Thoracic aorta (tissue), 2 donors: ENCODE data around the gene GMPPA. TPM values are rescaled to one million over a fixed set of nuclear protein-coding genes. Genes with fewer than 3 reads are reported as not detected.

Experiments used
- ATAC-seq: fragments of 150-250 bp; one replicate; pipeline ENCODE4 v1.8.0; 2017; ENCODE audit warnings: low read depth; ENCODE audit not compliant: insufficient number of reproducible peaks, low FRiP score
- DNase-seq: peaks from one replicate; pipeline ENCODE4 v3.0.0-alpha.2; 2020; ENCODE audit warnings: low spot score
- H3K27ac ChIP-seq, 2 donors: fragments of 200-600 bp; sonication (generic); 1 replicate in 1 of 2; 2 replicates in 1 of 2; pipeline ENCODE4 v1.5.1; 2016; ENCODE audit warnings: mild to moderate bottlenecking in 2 of 2, moderate library complexity in 2 of 2
- H3K27me3 ChIP-seq: fragments of 200-600 bp; sonication (generic); replicated peaks from 2 replicates; pipeline ENCODE4 v1.6.0; 2016; ENCODE audit warnings: mild to moderate bottlenecking; ENCODE audit not compliant: insufficient read depth
- H3K36me3 ChIP-seq: fragments of 200-600 bp; sonication (generic); one replicate; pipeline ENCODE4 v1.5.1; 2016
- H3K4me1 ChIP-seq, 2 donors: fragments of 200-600 bp; sonication (generic); 1 replicate in 1 of 2; 2 replicates in 1 of 2; pipeline versions ENCODE4 v1.5.1 to v1.6.0; 2016; ENCODE audit warnings: low read depth in 2 of 2, mild to moderate bottlenecking in 1 of 2; ENCODE audit not compliant: control insufficient read depth in 1 of 2
- H3K4me3 ChIP-seq: fragments of 200-600 bp; sonication (generic); 2 replicates; pipeline ENCODE4 v1.5.1; 2016; ENCODE audit warnings: mild to moderate bottlenecking
- H3K9me3 ChIP-seq: fragments of 200-600 bp; sonication (generic); 2 replicates; pipeline ENCODE4 v1.5.1; 2016
- CTCF ChIP-seq: fragments of 200-600 bp; sonication (generic); IDR thresholded peaks from one replicate; pipeline ENCODE4 v1.5.1; 2019; ENCODE audit warnings: antibody characterized with exemption
- total RNA-seq, 2 donors: library from RNA; depleted of rRNA; stranded (reverse); fragments of >200 nt; gene quantifications; one replicate each; pipeline versions ENCODE4 v1.1.0 to v1.2.3, GENCODE V29; 2016

The GMPPA gene
- total RNA-seq, 2 donors from 2014 or later, result 30.5 to 56.5 TPM

DNA sequence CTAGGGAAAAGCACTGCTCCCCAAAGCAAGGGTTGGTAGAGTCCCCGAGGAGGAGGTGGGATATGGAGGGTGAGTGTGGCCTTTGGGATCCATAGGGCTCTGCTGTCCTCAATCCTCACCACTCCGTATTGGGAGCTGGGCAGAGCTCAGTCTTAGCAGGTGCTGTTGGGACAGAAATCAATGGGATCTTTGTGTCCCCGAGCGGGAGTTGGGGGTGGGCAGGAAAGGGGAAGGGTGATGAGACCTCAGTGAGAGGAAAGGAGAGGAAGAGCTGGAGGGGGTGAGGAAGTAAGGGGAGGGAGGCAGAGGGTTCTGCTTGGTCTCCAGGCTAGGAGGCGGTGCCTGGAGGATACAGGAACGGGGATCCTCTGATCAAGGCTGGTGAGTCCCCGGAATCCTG lies 18.2 kb downstream of the GMPPA start:
- no peak for ATAC-seq
- no peak for TF ChIP-seq CTCF
- Histone ChIP-seq H3K36me3 (no peaks in the 10 kb centered on the region), H3K4me1 (peaks cover 0 to 21% of the 10 kb centered on the region in 2 donors), H3K27ac (no peak overlapping the region), H3K9me3 (no peaks in the 10 kb centered on the region), H3K27me3 (peaks cover 7% of the 10 kb centered on the region), H3K4me3 (no peak overlapping the region)
- no peak for DNase-seq

- H3K27ac ChIP-seq, result no peak overlapping the region
- H3K4me1 ChIP-seq, result peaks cover 0 to 32% of the 10 kb centered on the region in 2 donors
- no peaks in the 10 kb centered on the region for H3K9me3 ChIP-seq
- peaks cover 5% of the 10 kb centered on the region for H3K27me3 ChIP-seq
- no peaks in the 10 kb centered on the region for H3K36me3 ChIP-seq
- ATAC-seq (no peak), DNase-seq (no peak)
- H3K4me3 ChIP-seq, result no peak overlapping the region
- no peak for TF ChIP-seq CTCF
These were observed 19.5 kb downstream of the GMPPA start for GRCh38 chr2:219517954-219518778.

GRCh38 chr2:219519526-219519916 lies 20.8 kb downstream of the GMPPA start:
- Histone ChIP-seq H3K36me3 (no peaks in the 10 kb centered on the region), H3K9me3 (no peaks in the 10 kb centered on the region), H3K4me1 (peaks cover 0 to 26% of the 10 kb centered on the region in 2 donors), H3K27me3 (no peaks in the 10 kb centered on the region), H3K4me3 (no peak overlapping the region), H3K27ac (no peak overlapping the region)
- DNase-seq (no peak), ATAC-seq (no peak)
- TF ChIP-seq CTCF, result no peak

- Histone ChIP-seq H3K27ac (no peak overlapping the region), H3K36me3 (no peaks in the 10 kb centered on the region), H3K9me3 (no peaks in the 10 kb centered on the region), H3K4me3 (no peak overlapping the region), H3K4me1 (peaks cover 0 to 25% of the 10 kb centered on the region in 2 donors), H3K27me3 (no peaks in the 10 kb centered on the region)
- no peak for ATAC-seq
- DNase-seq, result no peak
- TF ChIP-seq CTCF, result no peak
These were observed 21.4 kb downstream of the GMPPA start for GRCh38 chr2:219520079-219520478.

DNA sequence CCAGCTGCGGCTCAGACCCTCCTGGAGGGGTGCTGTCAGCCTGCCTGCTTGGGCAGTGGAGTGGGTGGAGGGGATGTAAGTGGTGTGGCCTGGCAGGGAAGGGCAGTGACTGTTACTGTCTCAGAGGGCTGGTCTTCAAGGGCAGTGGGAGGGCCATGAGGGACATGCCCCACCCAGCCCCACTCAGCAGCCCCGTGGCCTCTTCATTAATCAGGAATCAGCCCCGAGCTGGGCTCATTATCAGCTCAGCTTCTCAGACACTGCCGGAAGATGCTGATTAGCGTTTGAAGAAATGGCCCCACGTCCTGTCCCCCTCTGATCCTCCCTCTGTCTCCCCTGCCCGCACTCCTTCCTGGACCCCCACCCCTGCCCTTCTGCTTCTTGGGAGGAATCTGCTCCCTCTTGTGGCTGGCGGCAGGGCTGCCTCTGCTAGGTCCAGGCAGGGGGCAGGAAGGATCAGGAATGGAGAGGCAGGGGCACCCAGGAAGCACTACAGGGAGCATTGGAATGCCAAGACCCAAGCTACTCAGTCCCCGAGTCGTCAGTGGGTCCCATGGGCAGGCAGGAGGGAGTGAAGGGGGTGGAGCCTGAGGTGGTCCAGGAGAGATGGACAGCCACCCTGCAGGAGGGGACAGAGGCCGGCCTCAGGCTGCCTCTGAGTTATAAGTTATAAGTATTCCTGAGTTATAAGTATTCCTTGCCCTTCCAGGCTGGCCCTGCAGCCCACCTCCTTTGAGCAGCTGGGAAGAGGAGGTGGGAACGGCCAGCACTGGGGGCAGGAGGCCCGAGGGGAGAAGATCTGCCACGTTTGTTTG lies 22.6 kb downstream of the GMPPA start:
- no peaks in the 10 kb centered on the region for H3K9me3 ChIP-seq
- no peak overlapping the region for H3K4me3 ChIP-seq
- H3K27me3 ChIP-seq, result no peaks in the 10 kb centered on the region

More for the DNA sequence above, 22.6 kb downstream of the GMPPA start:
- DNase-seq (no peak), ATAC-seq (no peak)
- peaks cover 0 to 25% of the 10 kb centered on the region in 2 donors for H3K4me1 ChIP-seq
- peak overlapping the region in 1 of 2 donors; percentile 29 for H3K27ac ChIP-seq
- peak; percentile 60 for TF ChIP-seq CTCF
- no peaks in the 10 kb centered on the region for H3K36me3 ChIP-seq
